HCT116 (cell line): ENCODE results near the gene LPIN1. TPM values are rescaled to one million over a fixed set of nuclear protein-coding genes. Genes with fewer than 3 reads are reported as not detected.
"Not testable (repeated sequence)": the region's sequence is repeated elsewhere in the genome, so short reads cannot be mapped to it uniquely, and the experiment has no call there.

Experiments
- ATAC-seq: fragments of 200-7000 bp; cut with Tn5 transposase; 2 replicates; pipeline ENCODE4 v1.9.1; 2020; ENCODE audit warnings: mild to moderate bottlenecking, moderate library complexity
- BruUV-seq: library from RNA; stranded (reverse); fragments of 400-500 nt; replicated peaks from 2 replicates; lab custom pipeline; 2021; lab: Mats Ljungman, UMichigan
- CTCF ChIA-PET: fragments of 300-600 bp; sonication (Branson Sonifier 250); formaldehyde crosslinking; loops from one replicate; lab custom pipeline; 2021; ENCODE audit warnings: antibody characterized with exemption; lab: Charles Lee
- POLR2A ChIA-PET: fragments of 300-600, 350-600 bp; sonication (Branson Sonifier 250); formaldehyde crosslinking; loops from one replicate; lab custom pipeline; 2021; ENCODE audit warnings: antibody characterized with exemption; lab: Charles Lee
- RAD21 ChIA-PET, 2 experiments: fragments of 300-600 bp; sonication (Branson Sonifier 250); formaldehyde crosslinking; loops; one replicate each; lab custom pipeline; 2023; ENCODE audit warnings: low total read pairs in 2 of 2; ENCODE audit not compliant: uncharacterized antibody in 2 of 2, unreplicated experiment in 2 of 2, low non-redundant PET in 1 of 2; lab: Charles Lee
- DNase-seq: peaks from one replicate; pipeline ENCODE4 v3.0.0-alpha.2; 2010; ENCODE audit warnings: low read depth, low spot score
- H2AFZ ChIP-seq: fragments of 200-600 bp; shearing (Covaris generic), sonication (generic); 2 replicates; pipeline ENCODE4 v1.6.1; 2017; ENCODE audit warnings: low read depth, mixed run types, mixed read lengths, antibody characterized with exemption, low read length; ENCODE audit not compliant: poor library complexity, severe bottlenecking
- H3K27ac ChIP-seq: 2 replicates; pipeline ENCODE4 v1.5.1; 2012; ENCODE audit warnings: low read depth, low read length
- H3K27me3 ChIP-seq: fragments of 200-600 bp; sonication (generic); 2 replicates; pipeline ENCODE4 v1.6.1; 2016; ENCODE audit warnings: mixed run types, low read length, mixed read lengths; ENCODE audit not compliant: insufficient read depth
- H3K36me3 ChIP-seq, 2 experiments: fragments of 200-500 bp in 1 of 2; fragments of 200-600 bp in 1 of 2; sonication (Bioruptor generic) in 1 of 2; sonication (generic) in 1 of 2; 2 replicates each; pipeline versions ENCODE4 v1.5.1 to v1.6.1; 2014 to 2016; ENCODE audit warnings: low read length in 2 of 2, inconsistent platforms in 1 of 2, mixed read lengths in 1 of 2, mixed run types in 1 of 2; ENCODE audit not compliant: insufficient read depth in 2 of 2, control insufficient read depth in 1 of 2
- H3K4me1 ChIP-seq, 2 experiments: fragments of 200-600 bp in 1 of 2; sonication (generic) in 1 of 2; 2 replicates each; pipeline versions ENCODE4 v1.5.1 to v1.6.1; 2012 to 2017; ENCODE audit warnings: low read length in 2 of 2, inconsistent platforms in 1 of 2, mild to moderate bottlenecking in 1 of 2, mixed read lengths in 1 of 2, mixed run types in 1 of 2, moderate library complexity in 1 of 2; ENCODE audit not compliant: insufficient read depth in 2 of 2, control insufficient read depth in 1 of 2
- H3K4me2 ChIP-seq: fragments of 200-600 bp; sonication (generic); 2 replicates; pipeline ENCODE4 v1.6.1; 2017; ENCODE audit warnings: mixed run types, low read length, mixed read lengths
- H3K4me3 ChIP-seq, 2 experiments: fragments of 200-600 bp in 1 of 2; sonication (generic) in 1 of 2; replicated peaks in 1 of 2; 2 replicates each; pipeline ENCODE4 v1.5.1; 2011 to 2016; ENCODE audit warnings: low read length in 2 of 2, control low read depth in 1 of 2, low read depth in 1 of 2, mild to moderate bottlenecking in 1 of 2, mixed read lengths in 1 of 2, mixed run types in 1 of 2
- H3K79me2 ChIP-seq: fragments of 200-600 bp; sonication (generic); 2 replicates; pipeline ENCODE4 v1.6.1; 2017; ENCODE audit warnings: mild to moderate bottlenecking, mixed run types, low read length, moderate library complexity, mixed read lengths; ENCODE audit not compliant: insufficient read depth
- H3K9ac ChIP-seq: fragments of 200-600 bp; sonication (generic); 2 replicates; pipeline ENCODE4 v1.6.1; 2016; ENCODE audit warnings: low read length, mixed read lengths
- H3K9me2 ChIP-seq: fragments of 200-600 bp; sonication (generic), shearing (Covaris generic); 2 replicates; pipeline ENCODE4 v1.6.1; 2017; ENCODE audit warnings: mixed run types, mild to moderate bottlenecking, moderate library complexity; ENCODE audit not compliant: insufficient read depth
- H3K9me3 ChIP-seq, 2 experiments: fragments of 200-500 bp in 1 of 2; fragments of 200-600 bp in 1 of 2; sonication (Bioruptor generic) in 1 of 2; sonication (generic) in 1 of 2; 2 replicates each; pipeline ENCODE4 v1.6.1; 2014 to 2017; ENCODE audit warnings: low read length in 2 of 2, mixed read lengths in 2 of 2, inconsistent platforms in 1 of 2, low read depth in 1 of 2, mild to moderate bottlenecking in 1 of 2, mixed run types in 1 of 2, moderate library complexity in 1 of 2; ENCODE audit not compliant: control insufficient read depth in 1 of 2, insufficient read depth in 1 of 2
- H4K20me1 ChIP-seq: fragments of 200-600 bp; sonication (generic), shearing (Covaris generic); 2 replicates; pipeline ENCODE4 v1.6.1; 2017; ENCODE audit warnings: mixed run types, mild to moderate bottlenecking, moderate library complexity; ENCODE audit not compliant: insufficient read depth
- CBX3 ChIP-seq: IDR thresholded peaks from 2 replicates; pipeline ENCODE4 v1.6.1; 2012; ENCODE audit warnings: low read depth
- EZH2 ChIP-seq: fragments of 200-600 bp; sonication (generic); IDR thresholded peaks from 2 replicates; pipeline ENCODE4 v1.6.1; 2017; ENCODE audit warnings: antibody characterized with exemption, mixed run types
- EZH2phosphoT487 ChIP-seq: fragments of 200-600 bp; IDR thresholded peaks from 2 replicates; pipeline ENCODE4 v1.6.1; 2018; ENCODE audit warnings: antibody characterized with exemption, borderline replicate concordance
- POLR2A ChIP-seq: IDR thresholded peaks from 2 replicates; pipeline ENCODE4 v1.7.0; 2011; ENCODE audit warnings: borderline replicate concordance; ENCODE audit not compliant: insufficient read depth, insufficient read length; ENCODE audit errors: extremely low read depth
- POLR2AphosphoS5 ChIP-seq: IDR thresholded peaks from 2 replicates; pipeline ENCODE4 v1.6.1; 2011; ENCODE audit warnings: mild to moderate bottlenecking, low read depth, low read length, moderate library complexity
- SRF ChIP-seq: IDR thresholded peaks from 2 replicates; pipeline ENCODE4 v1.6.1; 2012; ENCODE audit warnings: low read depth
- intact Hi-C: fragments of 100-400 bp; cut with micrococcal nuclease; formaldehyde crosslinking; loops from 2 replicates; pipeline ENCODE4 v1.10.0; 2022
- total RNA-seq: library from RNA; stranded (reverse); gene quantifications from one replicate; pipeline ENCODE4 v1.2.1, GENCODE V29; 2021; ENCODE audit not compliant: unreplicated experiment
- TF ChIP-seq, protein P1 (sequence below): IDR thresholded peaks from 2 replicates; pipeline ENCODE4 v1.6.1; 2012
- TF ChIP-seq, protein P2 (sequence below), 3 experiments: fragments of 200-600 bp in 1 of 3; sonication (generic) in 1 of 3; IDR thresholded peaks in 2 of 3; conservative IDR thresholded peaks in 1 of 3; 2 replicates each; pipeline ENCODE4 v1.5.1; 2012 to 2017; ENCODE audit warnings: low read depth in 2 of 3, low read length in 2 of 3, antibody characterized with exemption in 1 of 3, borderline replicate concordance in 1 of 3, control low read depth in 1 of 3, mild to moderate bottlenecking in 1 of 3, mixed read lengths in 1 of 3, mixed run types in 1 of 3, moderate library complexity in 1 of 3; ENCODE audit not compliant: insufficient read depth in 1 of 3
- TF ChIP-seq, protein P3 (sequence below): IDR thresholded peaks from 2 replicates; pipeline ENCODE4 v1.6.1; 2011; ENCODE audit warnings: mild to moderate bottlenecking, low read length, moderate library complexity; ENCODE audit not compliant: insufficient replicate concordance; ENCODE audit errors: extremely low read depth
- TF ChIP-seq, protein P4 (sequence below): IDR thresholded peaks from 2 replicates; pipeline ENCODE4 v1.6.1; 2012

Gene LPIN1
- total RNA-seq, 1 experiment from 2014 or later = 16.7 TPM

DNA sequence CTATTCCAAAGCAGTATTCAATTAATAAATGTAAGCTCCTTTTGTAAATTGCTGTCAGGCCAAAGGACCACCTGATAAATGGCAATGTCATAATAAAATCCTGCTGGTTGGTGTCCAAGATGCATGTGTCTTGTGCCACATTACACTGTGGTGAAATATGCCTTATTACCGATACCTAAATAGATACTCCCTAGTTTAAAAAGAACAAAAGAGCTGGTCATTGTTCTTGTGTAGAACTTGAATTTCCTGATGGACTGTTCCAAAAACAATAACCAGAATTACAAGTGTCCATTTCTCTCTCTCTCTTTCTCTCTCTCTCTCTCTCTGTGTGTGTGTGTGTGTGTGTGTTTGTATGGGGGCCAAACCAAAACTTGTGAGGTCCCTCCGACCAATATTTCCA lies 13.8 kb upstream of the LPIN1 start:
- POLR2A ChIA-PET = interaction anchor here (0.6 kb wide), 1 partner anchor 14 kb away, joined by 4 read pairs; the partner anchor contains the start of gene LPIN1
- intact Hi-C loops = no loop called here
- peaks cover 11% of the 10 kb centered on the region; the same call in 1 of the 2 replicates for H3K27me3 ChIP-seq

DNA sequence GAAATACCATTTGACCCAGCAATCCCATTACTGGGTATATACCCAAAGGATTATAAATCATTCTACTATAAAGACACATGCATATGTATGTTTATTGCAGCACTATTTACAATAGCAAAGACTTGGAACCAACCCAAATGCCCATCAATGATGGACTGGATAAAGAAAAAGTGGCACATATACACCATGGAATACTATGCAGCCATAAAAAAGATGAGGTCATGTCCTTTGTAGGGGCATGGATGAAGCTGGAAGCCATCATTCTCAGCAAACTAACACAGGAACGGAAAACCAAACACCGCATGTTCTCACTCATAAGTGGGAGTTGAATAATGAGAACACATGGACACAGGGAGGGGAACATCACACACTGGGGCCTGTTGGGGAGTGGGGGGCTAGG lies 8.6 kb upstream of the LPIN1 start:
- H3K27me3 ChIP-seq, H4K20me1 ChIP-seq, H3K27ac ChIP-seq, DNase-seq, H3K9me2 ChIP-seq, BruUV-seq, H2AFZ ChIP-seq, POLR2A ChIA-PET, H3K79me2 ChIP-seq, ATAC-seq, H3K4me3 ChIP-seq, H3K9ac ChIP-seq, H3K4me2 ChIP-seq, H3K9me3 ChIP-seq, H3K36me3 ChIP-seq: not testable (repeated sequence)
- RAD21 ChIA-PET = interaction anchor here in 1 of 2 experiments (1.8 kb wide), 1 partner anchor 41 kb away, joined by 9 read pairs; no protein-coding TSS in a partner anchor
- CTCF ChIA-PET = interaction anchor here (1.0 to 2.2 kb wide), 4 partner anchors 15 to 92 kb away, joined by 3 to 36 read pairs (median 4); no protein-coding TSS in a partner anchor
- intact Hi-C loops = loop anchor here (1.0 kb wide), 1 partner anchor 41 kb away; no protein-coding TSS in a partner anchor
- peaks cover 15 to 24% of the 10 kb centered on the region in 2 experiments for H3K4me1 ChIP-seq

More for the DNA sequence above, 13.8 kb upstream of the LPIN1 start:
- H3K4me3 ChIP-seq = no peak overlapping the region
- H3K36me3 ChIP-seq = no peaks in the 10 kb centered on the region
- DNase-seq (no peak), ATAC-seq (no peak)
- TF ChIP-seq, protein P1, sequence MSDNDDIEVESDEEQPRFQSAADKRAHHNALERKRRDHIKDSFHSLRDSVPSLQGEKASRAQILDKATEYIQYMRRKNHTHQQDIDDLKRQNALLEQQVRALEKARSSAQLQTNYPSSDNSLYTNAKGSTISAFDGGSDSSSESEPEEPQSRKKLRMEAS = no peak
- no peak for TF ChIP-seq EZH2
- TF ChIP-seq, protein P2, sequence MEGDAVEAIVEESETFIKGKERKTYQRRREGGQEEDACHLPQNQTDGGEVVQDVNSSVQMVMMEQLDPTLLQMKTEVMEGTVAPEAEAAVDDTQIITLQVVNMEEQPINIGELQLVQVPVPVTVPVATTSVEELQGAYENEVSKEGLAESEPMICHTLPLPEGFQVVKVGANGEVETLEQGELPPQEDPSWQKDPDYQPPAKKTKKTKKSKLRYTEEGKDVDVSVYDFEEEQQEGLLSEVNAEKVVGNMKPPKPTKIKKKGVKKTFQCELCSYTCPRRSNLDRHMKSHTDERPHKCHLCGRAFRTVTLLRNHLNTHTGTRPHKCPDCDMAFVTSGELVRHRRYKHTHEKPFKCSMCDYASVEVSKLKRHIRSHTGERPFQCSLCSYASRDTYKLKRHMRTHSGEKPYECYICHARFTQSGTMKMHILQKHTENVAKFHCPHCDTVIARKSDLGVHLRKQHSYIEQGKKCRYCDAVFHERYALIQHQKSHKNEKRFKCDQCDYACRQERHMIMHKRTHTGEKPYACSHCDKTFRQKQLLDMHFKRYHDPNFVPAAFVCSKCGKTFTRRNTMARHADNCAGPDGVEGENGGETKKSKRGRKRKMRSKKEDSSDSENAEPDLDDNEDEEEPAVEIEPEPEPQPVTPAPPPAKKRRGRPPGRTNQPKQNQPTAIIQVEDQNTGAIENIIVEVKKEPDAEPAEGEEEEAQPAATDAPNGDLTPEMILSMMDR (IDR thresholded peaks at IDR 0.05 in 2 of 3, conservative IDR thresholded peaks at IDR 0.05 in 1 of 3; ENCODE audit: borderline replicate concordance in 1 of 3, insufficient read depth in 1 of 3, low read depth in 2 of 3, low read length in 2 of 3) = no peak
- TF ChIP-seq, protein P3, sequence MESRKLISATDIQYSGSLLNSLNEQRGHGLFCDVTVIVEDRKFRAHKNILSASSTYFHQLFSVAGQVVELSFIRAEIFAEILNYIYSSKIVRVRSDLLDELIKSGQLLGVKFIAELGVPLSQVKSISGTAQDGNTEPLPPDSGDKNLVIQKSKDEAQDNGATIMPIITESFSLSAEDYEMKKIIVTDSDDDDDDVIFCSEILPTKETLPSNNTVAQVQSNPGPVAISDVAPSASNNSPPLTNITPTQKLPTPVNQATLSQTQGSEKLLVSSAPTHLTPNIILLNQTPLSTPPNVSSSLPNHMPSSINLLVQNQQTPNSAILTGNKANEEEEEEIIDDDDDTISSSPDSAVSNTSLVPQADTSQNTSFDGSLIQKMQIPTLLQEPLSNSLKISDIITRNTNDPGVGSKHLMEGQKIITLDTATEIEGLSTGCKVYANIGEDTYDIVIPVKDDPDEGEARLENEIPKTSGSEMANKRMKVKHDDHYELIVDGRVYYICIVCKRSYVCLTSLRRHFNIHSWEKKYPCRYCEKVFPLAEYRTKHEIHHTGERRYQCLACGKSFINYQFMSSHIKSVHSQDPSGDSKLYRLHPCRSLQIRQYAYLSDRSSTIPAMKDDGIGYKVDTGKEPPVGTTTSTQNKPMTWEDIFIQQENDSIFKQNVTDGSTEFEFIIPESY = no peak
- TF ChIP-seq SRF = no peak
- no peak for TF ChIP-seq CBX3
- TF ChIP-seq POLR2AphosphoS5 = no peak
- TF ChIP-seq EZH2phosphoT487 = no peak
- no peak for TF ChIP-seq POLR2A
- TF ChIP-seq, protein P4, sequence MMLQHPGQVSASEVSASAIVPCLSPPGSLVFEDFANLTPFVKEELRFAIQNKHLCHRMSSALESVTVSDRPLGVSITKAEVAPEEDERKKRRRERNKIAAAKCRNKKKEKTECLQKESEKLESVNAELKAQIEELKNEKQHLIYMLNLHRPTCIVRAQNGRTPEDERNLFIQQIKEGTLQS = no peak
- no peaks in the 10 kb centered on the region for H3K9me2 ChIP-seq
- BruUV-seq = no TSS peak
- no peaks in the 10 kb centered on the region for H4K20me1 ChIP-seq
- CTCF ChIA-PET = no interaction called here
- H3K9me3 ChIP-seq = no peaks in the 10 kb centered on the region
- RAD21 ChIA-PET = no interaction called here
- no peak overlapping the region for H3K4me2 ChIP-seq
- no peaks in the 10 kb centered on the region for H3K79me2 ChIP-seq
- H3K9ac ChIP-seq = no peak overlapping the region
- H3K27ac ChIP-seq = no peak overlapping the region
- H3K4me1 ChIP-seq = no peaks in the 10 kb centered on the region
- H2AFZ ChIP-seq = no peak overlapping the region
